H9 (cell line): ENCODE results near the gene EPHA10. TPM values are rescaled to one million over a fixed set of nuclear protein-coding genes. Genes with fewer than 3 reads are reported as not detected.

Source experiments
- DNase-seq: peaks from one replicate; pipeline ENCODE4 v3.0.0-alpha.2; 2017
- H2AFZ ChIP-seq: one replicate; pipeline ENCODE4 v1.6.1; 2013; ENCODE audit warnings: mild to moderate bottlenecking, low read length, control low read depth, moderate library complexity
- H2AK5ac ChIP-seq: 2 replicates; pipeline ENCODE4 v1.6.1; 2013; ENCODE audit warnings: low read length, control low read depth, mixed read lengths; ENCODE audit not compliant: insufficient read length
- H2BK120ac ChIP-seq: one replicate; pipeline ENCODE4 v1.6.1; 2013; ENCODE audit warnings: low read depth, mild to moderate bottlenecking, low read length, control low read depth, inconsistent platforms; ENCODE audit not compliant: poor library complexity, severe bottlenecking
- H2BK12ac ChIP-seq: 2 replicates; pipeline ENCODE4 v1.6.1; 2013; ENCODE audit warnings: low read length, control low read depth, mixed read lengths, low read depth; ENCODE audit not compliant: insufficient read length
- H2BK15ac ChIP-seq: 2 replicates; pipeline ENCODE4 v1.6.1; 2013; ENCODE audit warnings: low read depth, low read length, control low read depth
- H2BK20ac ChIP-seq: one replicate; pipeline ENCODE4 v1.6.1; 2013; ENCODE audit warnings: low read depth, mild to moderate bottlenecking, low read length, control low read depth, inconsistent platforms; ENCODE audit not compliant: poor library complexity, severe bottlenecking
- H2BK5ac ChIP-seq: 2 replicates; pipeline ENCODE4 v1.6.1; 2013; ENCODE audit warnings: low read length, control low read depth, mixed read lengths; ENCODE audit not compliant: insufficient read length
- H3K14ac ChIP-seq: 2 replicates; pipeline ENCODE4 v1.6.1; 2013; ENCODE audit warnings: low read length, control low read depth; ENCODE audit not compliant: insufficient read depth
- H3K18ac ChIP-seq: 2 replicates; pipeline ENCODE4 v1.6.1; 2013; ENCODE audit warnings: low read depth, mild to moderate bottlenecking, mixed read lengths, low read length, control low read depth; ENCODE audit not compliant: insufficient read length
- H3K23ac ChIP-seq: 2 replicates; pipeline ENCODE4 v1.6.1; 2013; ENCODE audit warnings: low read length, control low read depth, mixed read lengths, low read depth; ENCODE audit not compliant: insufficient read length
- H3K23me2 ChIP-seq: 2 replicates; pipeline ENCODE4 v1.6.1; 2013; ENCODE audit warnings: low read depth, mild to moderate bottlenecking, mixed read lengths, low read length, control low read depth; ENCODE audit not compliant: insufficient read length, poor library complexity, severe bottlenecking
- H3K27ac ChIP-seq: 2 replicates; pipeline ENCODE4 v1.5.1; 2013; ENCODE audit warnings: low read length, control low read depth, mixed read lengths, low read depth; ENCODE audit not compliant: insufficient read length
- H3K27me3 ChIP-seq: 2 replicates; pipeline ENCODE4 v1.6.1; 2013; ENCODE audit warnings: low read length, control low read depth, inconsistent platforms; ENCODE audit not compliant: insufficient read depth
- H3K4ac ChIP-seq: 2 replicates; pipeline ENCODE4 v1.6.1; 2013; ENCODE audit warnings: low read depth, mild to moderate bottlenecking, control low read depth, inconsistent platforms, low read length, moderate library complexity
- H3K4me1 ChIP-seq: 2 replicates; pipeline ENCODE4 v1.6.1; 2013; ENCODE audit warnings: low read length, control low read depth, inconsistent platforms; ENCODE audit not compliant: insufficient read depth
- H3K4me2 ChIP-seq: 2 replicates; pipeline ENCODE4 v1.6.1; 2013; ENCODE audit warnings: low read length, control low read depth, mixed read lengths; ENCODE audit not compliant: insufficient read length, insufficient read depth
- H3K56ac ChIP-seq: 2 replicates; pipeline ENCODE4 v1.6.1; 2013; ENCODE audit warnings: low read depth, mild to moderate bottlenecking, mixed read lengths, low read length, control low read depth; ENCODE audit not compliant: insufficient read length
- H3K79me1 ChIP-seq: 2 replicates; pipeline ENCODE4 v1.6.1; 2013; ENCODE audit warnings: low read depth, mild to moderate bottlenecking, moderate library complexity, low read length, control low read depth, inconsistent platforms; ENCODE audit not compliant: insufficient read depth, poor library complexity, severe bottlenecking
- H3K79me2 ChIP-seq: 2 replicates; pipeline ENCODE4 v1.6.1; 2013; ENCODE audit warnings: low read length, control low read depth, inconsistent platforms; ENCODE audit not compliant: insufficient read depth
- H3K9ac ChIP-seq: 2 replicates; pipeline ENCODE4 v1.6.1; 2013; ENCODE audit warnings: low read length, control low read depth, mixed read lengths; ENCODE audit not compliant: insufficient read length; ENCODE audit errors: extremely low read depth
- H3K9me3 ChIP-seq: one replicate; pipeline ENCODE4 v1.6.1; 2013; ENCODE audit warnings: low read depth, low read length, inconsistent platforms; ENCODE audit not compliant: control insufficient read depth
- H3T11ph ChIP-seq: one replicate; pipeline ENCODE4 v1.6.1; 2013; ENCODE audit warnings: mild to moderate bottlenecking, low read length, control low read depth, inconsistent platforms
- H4K20me1 ChIP-seq: one replicate; pipeline ENCODE4 v1.6.1; 2013; ENCODE audit not compliant: control insufficient read depth, insufficient read length, insufficient read depth
- H4K5ac ChIP-seq: 2 replicates; pipeline ENCODE4 v1.6.1; 2013; ENCODE audit warnings: low read depth, mild to moderate bottlenecking, mixed read lengths, low read length, control low read depth; ENCODE audit not compliant: insufficient read length
- H4K8ac ChIP-seq: replicated peaks from 2 replicates; pipeline ENCODE4 v1.6.1; 2013; ENCODE audit warnings: low read length, control low read depth, mixed read lengths, low read depth; ENCODE audit not compliant: insufficient read length
- H4K91ac ChIP-seq: 2 replicates; pipeline ENCODE4 v1.6.1; 2013; ENCODE audit warnings: low read depth, mild to moderate bottlenecking, moderate library complexity, mixed read lengths, low read length, control low read depth; ENCODE audit not compliant: insufficient read length
- H3K27ac Mint-ChIP-seq, 3 experiments: 2 replicates in 2 of 3; 3 replicates in 1 of 3; pipeline ENCODE4 v1.8.0; 2020 to 2021; ENCODE audit warnings: mixed read lengths in 3 of 3, mild to moderate bottlenecking in 1 of 3, moderate library complexity in 1 of 3
- H3K27me3 Mint-ChIP-seq: 2 replicates; pipeline ENCODE4 v1.8.0; 2021; ENCODE audit warnings: low read depth, mild to moderate bottlenecking, moderate library complexity, mixed read lengths
- H3K36me3 Mint-ChIP-seq, 3 experiments: 2 replicates in 2 of 3; 3 replicates in 1 of 3; pipeline ENCODE4 v1.8.0; 2020 to 2021; ENCODE audit warnings: low read depth in 3 of 3, mixed read lengths in 3 of 3; ENCODE audit not compliant: insufficient read depth in 1 of 3
- H3K4me1 Mint-ChIP-seq, 2 experiments: 2 replicates each; pipeline ENCODE4 v1.8.0; 2020; ENCODE audit warnings: mixed read lengths in 2 of 2
- H3K4me3 Mint-ChIP-seq, 2 experiments: 2 replicates in 1 of 2; 3 replicates in 1 of 2; pipeline ENCODE4 v1.8.0; 2020 to 2021; ENCODE audit warnings: mild to moderate bottlenecking in 2 of 2, mixed read lengths in 2 of 2, moderate library complexity in 1 of 2
- H3K9me3 Mint-ChIP-seq, 2 experiments: 2 replicates in 1 of 2; 3 replicates in 1 of 2; pipeline ENCODE4 v1.8.0; 2020; ENCODE audit warnings: mild to moderate bottlenecking in 2 of 2, mixed read lengths in 2 of 2, moderate library complexity in 1 of 2
- CTCF ChIP-seq: fragments of 200-600 bp; sonication (generic); conservative IDR thresholded peaks from 3 replicates; pipeline ENCODE4 v1.8.0; 2021; ENCODE audit warnings: antibody characterized with exemption, mild to moderate bottlenecking
- WGBS: extraction: QIAGEN DNeasy Blood & Tissue Kit; methylation state at CpG from one replicate; pipeline ENCODE4 v1.1.7; 2013; ENCODE audit warnings: missing lambda C conversion rate, low lambda C conversion rate, mixed read lengths; ENCODE audit not compliant: insufficient read length; ENCODE audit errors: extremely low coverage; 5-methylcytosine and 5-hydroxymethylcytosine counted together
- total RNA-seq: library from RNA; stranded (reverse); gene quantifications from 2 replicates; pipeline ENCODE4 v1.2.1, GENCODE V29; 2021

EPHA10 gene
- total RNA-seq, 1 experiment from 2014 or later, result 0.96 TPM

- peak; percentile 95 for DNase-seq
- H4K20me1 ChIP-seq, result no peaks in the 10 kb centered on the region
- H3K23me2 ChIP-seq, result peaks cover 8% of the 10 kb centered on the region
- Mint-ChIP-seq H3K4me1 (peaks cover 10 to 11% of the 10 kb centered on the region in 2 experiments), H3K27me3 (no peaks in the 10 kb centered on the region; the same call in 1 of the 2 replicates), H3K9me3 (no peaks in the 10 kb centered on the region), H3K4me3 (peak within 1 kb of the TSS; percentile 90 to 93), H3K36me3 (peaks cover 35 to 55% (median 38%) of the 10 kb centered on the region in 3 experiments), H3K27ac (peak within 1 kb of the TSS; percentile 61 to 98 (median 89); a peak in 6 of 7 replicates)
- no peak within 1 kb of the TSS for H2BK120ac ChIP-seq
- no peak within 1 kb of the TSS for H2AFZ ChIP-seq
- H3K18ac ChIP-seq, result peak within 1 kb of the TSS; percentile 36
- H3K14ac ChIP-seq, result peak within 1 kb of the TSS; percentile 96
- H3K79me1 ChIP-seq, result peaks cover 9% of the 10 kb centered on the region
- no peak within 1 kb of the TSS for H2BK5ac ChIP-seq
- H3K56ac ChIP-seq, result no peak within 1 kb of the TSS
- no peak for TF ChIP-seq CTCF
- H3K4me2 ChIP-seq, result peak within 1 kb of the TSS; percentile 76
- H4K8ac ChIP-seq, result no peak within 1 kb of the TSS
- WGBS, result no CpG with 5 or more reads among the region's 95 CpGs
- no peak within 1 kb of the TSS for H3T11ph ChIP-seq
- no peak within 1 kb of the TSS for H2BK12ac ChIP-seq
- no peak within 1 kb of the TSS for H4K91ac ChIP-seq
- H3K9me3 ChIP-seq, result no peaks in the 10 kb centered on the region
- no peak within 1 kb of the TSS for H3K4ac ChIP-seq
- no peak within 1 kb of the TSS for H3K27ac ChIP-seq
- H3K4me1 ChIP-seq, result no peaks in the 10 kb centered on the region; the same call in 1 of the 2 replicates
- H2AK5ac ChIP-seq, result no peak within 1 kb of the TSS
- no peak within 1 kb of the TSS for H2BK15ac ChIP-seq
- H3K27me3 ChIP-seq, result no peaks in the 10 kb centered on the region
- peak within 1 kb of the TSS; percentile 92 for H3K9ac ChIP-seq
- no peak within 1 kb of the TSS for H4K5ac ChIP-seq
- no peak within 1 kb of the TSS for H2BK20ac ChIP-seq
- H3K23ac ChIP-seq, result no peak within 1 kb of the TSS
- H3K79me2 ChIP-seq, result peaks cover 9% of the 10 kb centered on the region; the same call in 1 of the 2 replicates
Observed at GRCh38 chr1:37807555-37808368, 42.8 kb upstream of the EPHA10 start, which contains the start of the genes C1orf122 and YRDC. C1orf122 (plus strand) TSS chr1:37807790; CDS start chr1:37808405, 615 bp downstream. YRDC (minus strand) TSS chr1:37808208; CDS start chr1:37808180, 28 bp downstream.
